ENCODE results near the gene MRPL33.
A peak's percentile ranks its signal among the peaks of the same experiment; 100 is the strongest.

The MRPL33 gene

DNA sequence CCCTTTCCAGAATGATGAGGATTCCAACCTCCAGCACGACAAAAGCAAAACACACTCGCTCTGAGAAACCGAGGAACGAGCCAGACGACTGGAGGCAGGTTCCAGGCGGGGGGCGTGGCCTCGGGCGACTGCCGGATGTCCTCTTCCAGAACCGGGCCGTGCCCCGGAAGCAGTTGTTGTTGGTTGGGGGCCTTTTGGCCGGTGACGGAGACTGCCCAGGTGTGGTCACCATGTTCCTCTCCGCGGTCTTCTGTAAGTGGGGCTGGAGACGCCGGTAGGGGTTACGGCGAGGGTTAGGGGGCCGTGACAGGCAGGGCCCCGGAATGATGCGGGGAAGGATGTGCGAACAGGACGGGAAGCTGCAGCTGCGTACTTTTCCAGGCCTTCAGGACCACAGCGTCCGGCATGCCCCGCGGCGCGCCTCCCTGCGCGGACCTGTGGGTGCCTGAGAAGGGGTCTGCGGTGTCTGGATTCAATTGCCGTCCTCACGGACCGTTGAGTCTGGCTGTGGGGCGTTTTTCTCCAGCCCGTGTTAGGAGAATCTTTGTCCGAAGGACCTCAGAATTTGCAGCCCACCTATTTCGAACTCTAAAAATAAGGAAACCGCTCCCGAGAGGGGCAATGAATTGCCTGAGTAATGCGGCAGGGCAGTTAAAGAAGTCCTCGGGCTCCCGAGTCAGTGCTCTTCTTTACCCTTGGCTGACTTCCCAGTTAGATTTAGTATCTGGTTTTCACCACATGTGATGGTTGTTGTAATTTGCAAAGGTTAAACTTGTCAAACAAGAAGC is at the start of gene MRPL33:
TSS of gene MRPL33 (plus strand) at position 172 of the 788 bp plus-strand sequence. CDS start at position 231, 59 bp downstream.
- peak; percentile 89 for DNase-seq

DNA sequence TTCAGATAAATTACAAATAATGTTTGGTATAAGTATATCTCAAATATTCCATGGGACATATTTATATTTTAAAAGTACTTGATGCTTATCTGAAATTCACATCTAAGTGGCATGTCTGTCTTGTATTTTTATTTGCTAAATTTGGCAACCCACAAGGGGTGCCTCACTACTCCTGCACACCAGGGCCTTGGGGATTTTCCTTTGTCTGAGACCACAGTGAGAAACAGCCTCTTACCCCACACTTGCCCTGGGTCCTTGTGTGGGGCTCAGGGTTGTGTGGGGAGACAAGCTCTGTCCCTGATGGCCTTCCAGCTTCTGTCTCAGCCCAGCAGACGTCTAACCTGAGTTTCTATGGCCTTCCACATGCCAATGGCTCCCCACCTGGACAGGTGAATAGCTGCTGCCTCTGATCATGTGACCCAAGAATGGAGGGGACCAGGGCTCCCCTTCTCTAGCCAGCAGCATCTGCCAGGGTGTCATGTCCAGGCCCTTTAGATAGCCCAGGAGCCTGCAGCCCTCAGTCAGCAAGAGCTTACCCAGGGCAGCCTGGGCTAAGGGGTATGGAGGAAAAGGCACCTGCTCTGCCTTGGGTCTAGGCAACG is 49.5 kb upstream of the MRPL33 start:
- no peak for DNase-seq

DNA sequence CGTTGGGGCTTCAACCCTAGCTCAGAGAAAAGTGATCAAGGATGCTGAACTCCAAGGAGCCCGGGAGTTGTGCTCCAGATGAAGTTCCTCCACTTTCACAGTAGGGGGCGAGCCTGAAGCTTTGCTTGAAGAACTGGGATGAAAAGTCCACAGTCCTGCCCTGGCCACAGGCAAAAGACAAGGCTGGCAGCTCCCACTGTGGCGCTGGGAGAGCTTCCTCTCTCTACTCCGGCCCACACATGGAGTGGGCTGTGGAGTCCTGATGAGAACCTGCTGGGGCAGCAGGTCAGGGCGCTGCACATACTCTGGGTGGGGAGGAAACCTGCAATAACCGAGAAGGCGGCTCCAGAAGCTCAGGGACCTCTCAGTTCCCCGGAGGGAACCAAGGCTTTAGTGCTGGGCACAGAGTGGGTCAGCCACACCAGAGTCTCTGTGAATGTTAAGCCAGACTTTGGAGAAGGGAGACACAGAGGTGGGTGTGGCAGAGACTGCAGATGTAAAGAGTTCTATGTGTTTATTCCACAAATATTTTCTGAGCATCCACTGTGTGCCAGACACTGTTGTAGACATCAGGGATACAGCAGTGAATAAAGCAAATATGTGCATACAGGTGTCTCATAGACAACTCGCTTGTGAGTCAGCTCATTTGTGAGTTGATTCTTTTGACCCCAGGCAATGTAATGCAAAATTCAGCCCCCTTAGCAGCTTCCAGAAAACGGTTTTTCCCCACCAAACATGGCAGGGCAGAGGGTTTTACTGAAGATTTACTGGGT is 48.0 kb upstream of the MRPL33 start:
- peak; percentile 26 for DNase-seq

DNA sequence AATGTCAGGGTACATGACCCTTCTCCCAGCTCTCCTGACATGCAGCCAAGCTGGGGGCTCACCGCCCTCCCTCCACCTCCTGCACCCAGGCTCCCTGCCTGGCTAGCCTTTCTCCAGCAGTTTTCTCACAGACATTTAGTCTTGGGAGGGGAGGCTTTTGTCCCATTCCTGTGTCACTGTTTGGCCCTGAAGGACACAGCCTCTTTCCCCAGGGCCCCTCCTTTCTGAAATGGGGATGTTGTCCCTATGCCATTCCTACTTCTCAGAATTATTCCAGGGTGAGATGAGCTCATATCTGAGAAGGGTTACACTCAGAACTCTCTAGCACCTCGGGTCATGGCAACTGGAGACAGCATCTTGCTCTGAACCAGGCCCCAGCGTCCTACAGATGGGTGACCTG is 47.3 kb upstream of the MRPL33 start:
- DNase-seq = no peak

DNA sequence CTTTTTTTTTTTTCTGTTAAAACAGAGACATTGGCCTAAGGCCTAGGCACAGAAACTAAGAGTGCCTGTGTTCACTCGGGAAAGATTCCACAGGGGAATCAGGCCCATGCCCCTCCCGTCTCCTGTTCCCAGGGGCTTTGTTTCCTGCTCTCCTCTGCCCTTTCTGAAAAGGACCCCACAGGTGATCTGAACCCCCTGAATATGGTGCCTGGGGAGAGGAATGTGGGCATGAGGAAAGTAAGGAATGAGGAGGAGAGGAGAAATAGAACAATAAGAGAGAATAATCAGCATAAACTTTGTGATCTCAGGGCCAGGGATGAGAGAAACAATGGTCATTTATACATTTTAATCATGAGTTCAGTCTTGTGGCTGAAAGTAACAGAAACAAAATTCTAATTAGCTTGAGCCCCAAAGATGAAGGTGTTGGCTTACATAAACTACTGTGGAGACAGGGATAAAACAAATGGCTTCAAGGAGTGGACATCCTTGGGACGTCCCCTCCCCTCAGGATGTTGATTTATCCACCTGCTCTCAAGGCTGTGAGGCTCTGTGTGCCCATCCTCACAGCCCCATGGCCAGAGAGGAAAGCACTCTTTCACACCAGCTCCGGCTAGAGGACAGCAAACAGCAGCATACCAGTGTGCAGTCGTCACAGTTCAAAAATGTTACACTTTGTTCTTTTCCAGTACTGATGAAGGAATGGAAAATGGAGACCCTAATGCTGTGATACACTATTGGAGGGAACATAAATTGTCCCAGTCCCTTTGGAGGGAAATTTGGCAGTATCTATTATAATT is 46.4 kb upstream of the MRPL33 start:
- DNase-seq = no peak

DNA sequence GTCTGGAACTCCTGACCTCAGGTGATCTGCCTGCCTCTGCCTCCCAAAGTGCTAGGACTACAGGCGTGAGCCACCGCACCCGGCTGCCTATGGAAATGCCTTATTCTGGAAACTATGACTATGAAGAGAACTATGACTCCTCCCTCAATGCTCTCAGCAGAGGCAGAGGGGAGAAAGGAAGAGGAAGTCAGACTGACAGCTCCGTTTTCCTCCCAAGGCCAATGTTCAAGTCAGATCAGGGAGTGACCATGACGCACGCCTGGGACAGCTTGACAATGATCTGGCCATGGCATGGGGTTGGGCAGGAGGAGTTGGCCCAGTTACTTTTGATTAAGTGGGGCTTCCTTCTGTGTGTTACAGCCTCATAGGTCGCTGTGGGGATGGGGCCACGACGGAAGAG is 44.3 kb upstream of the MRPL33 start:
- DNase-seq = no peak

DNA sequence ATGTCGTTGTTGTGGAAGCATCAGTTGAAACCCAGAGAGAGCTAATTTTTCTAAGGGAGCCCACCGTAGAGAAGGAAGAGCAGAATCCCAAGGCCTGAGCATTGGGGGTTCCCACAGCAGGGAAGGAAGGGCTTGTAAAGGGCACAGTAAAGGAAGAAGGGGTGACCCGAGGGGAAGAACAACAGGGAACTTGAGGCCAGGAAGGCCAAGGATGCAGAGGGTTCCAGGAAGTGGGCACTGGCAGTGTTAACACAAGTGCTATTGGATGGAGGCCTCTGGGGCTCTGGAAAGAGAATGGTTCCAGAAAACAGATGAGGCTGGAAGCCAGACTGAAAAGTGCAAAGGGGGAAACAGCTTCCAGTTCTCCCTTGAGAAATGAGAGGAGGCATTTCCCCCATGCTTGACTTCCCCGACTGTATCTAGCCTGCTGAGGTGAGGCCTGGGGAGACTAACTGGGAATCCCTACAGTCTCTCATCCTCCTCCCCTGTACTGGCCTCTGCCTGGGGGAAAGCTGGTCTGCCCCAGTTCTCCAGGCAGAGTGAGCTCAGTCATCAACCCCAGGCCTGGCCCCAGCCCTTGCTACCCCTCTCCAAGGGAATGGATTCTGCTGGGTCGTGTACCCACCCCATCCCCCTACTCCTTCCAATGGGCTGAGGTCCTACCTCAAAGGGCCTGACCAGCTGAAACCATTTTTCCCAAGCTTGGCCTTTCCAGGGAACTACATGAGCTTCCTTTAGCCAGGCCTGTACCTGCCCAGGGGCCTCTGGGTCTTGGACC is 43.2 kb upstream of the MRPL33 start:
- DNase-seq = no peak

DNA sequence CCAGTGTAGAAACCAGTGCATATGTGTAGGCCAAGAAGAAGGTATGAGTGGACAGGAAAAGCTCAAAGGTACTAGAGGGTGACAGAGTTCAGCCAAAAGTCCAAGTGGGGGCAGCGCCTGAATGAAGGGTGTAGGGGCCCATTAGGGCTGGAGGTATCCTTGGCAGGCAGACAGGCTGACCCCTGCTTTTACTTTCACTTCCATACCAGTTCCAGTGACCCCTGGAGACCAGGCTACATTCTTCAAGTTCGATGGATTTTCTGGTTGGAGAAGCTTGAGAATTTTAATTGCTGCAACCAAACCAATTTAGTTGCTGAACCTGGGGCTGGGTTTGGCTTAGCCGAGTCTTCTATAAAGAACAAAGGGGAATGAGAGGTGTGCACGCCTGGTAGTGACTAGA is 42.3 kb upstream of the MRPL33 start:
- no peak for DNase-seq

DNA sequence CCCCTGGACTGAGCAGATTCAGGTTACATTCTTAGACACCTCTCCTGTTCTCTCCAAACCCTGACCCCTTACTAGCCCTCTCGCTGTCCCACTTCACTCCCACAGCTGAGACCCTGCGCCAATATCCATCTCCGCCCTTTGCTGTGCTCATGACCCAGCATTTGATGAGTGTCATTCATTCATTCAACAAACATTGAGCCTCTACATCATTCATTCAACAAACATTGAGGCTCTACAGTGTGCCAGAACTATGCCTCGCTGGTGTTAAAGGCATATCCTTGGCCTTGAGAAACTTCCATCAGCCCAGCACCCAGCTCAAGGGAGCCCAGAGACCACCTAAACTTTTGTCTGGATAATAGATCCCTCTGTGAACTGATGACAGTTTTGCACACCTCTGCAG is 41.9 kb upstream of the MRPL33 start:
- no peak for DNase-seq

DNA sequence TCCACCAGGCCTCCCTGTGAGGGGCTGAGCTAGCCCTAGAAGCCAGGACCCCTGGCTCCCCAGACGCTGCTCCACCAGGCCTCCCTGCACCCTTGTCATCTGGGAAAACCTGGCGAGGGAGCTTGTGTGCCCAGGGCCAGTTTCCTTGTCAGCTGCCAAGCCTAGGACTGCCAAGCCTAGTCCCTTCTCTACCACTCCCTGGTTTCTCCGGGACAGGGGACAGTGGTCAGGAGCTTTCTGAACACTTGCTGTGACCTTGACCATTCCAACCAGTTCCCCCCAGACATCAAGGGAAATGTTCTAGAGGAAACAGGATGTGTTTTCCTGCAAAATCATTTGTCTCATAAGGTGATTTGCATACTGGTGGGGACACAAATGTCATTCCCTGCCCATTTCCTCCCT is 41.3 kb upstream of the MRPL33 start:
- no peak for DNase-seq

DNA sequence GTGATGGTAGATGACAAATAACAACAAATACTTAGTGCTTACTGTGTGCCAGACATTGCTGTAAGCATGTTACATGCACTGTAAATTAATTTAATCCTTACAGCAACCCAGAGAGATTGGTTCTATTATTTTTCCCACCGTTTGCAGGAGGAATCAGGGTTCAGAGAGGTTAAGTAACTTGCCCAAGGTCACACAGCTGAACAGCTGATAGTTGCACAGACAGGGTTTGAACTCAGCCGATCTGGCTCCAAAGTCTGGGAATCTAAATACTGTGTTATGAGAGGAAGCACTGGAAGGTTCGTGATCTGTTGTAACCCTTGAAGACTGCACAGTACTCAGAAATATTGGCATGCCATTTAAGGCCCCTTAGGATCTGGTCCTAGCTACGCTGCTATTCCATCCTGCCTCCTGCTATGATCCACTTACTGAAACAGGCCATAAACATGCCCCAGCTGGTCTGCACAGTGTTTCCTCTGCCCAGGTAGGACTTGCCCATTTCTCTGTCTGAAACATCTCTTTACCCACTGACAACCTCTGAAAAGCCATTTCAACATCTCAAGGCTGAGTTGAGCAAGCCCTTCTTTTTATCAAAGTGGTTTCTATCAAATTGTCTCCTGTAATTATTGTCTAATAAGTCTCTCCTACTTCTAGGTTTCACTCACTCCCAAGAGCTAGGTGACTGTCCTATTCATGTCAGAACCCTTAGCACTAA is 40.4 kb upstream of the MRPL33 start:
- no peak for DNase-seq

DNA sequence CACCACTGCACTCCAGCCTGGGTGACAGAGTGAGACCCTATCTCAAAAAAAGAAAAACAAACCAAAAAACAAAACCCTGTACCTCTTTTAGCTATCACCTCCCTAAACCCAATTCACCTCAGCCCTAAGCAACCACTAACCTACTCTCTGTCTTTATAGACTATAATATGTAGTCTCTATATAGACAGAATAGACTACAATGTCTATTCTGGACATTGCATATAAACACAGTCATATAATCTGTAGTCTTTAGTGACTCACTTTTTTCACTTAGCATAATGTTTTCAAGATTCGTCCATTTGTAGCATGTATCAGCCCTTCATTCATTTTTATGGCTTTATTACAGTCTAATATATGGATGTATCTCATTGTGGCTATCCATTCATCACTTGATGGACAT is 37.2 kb upstream of the MRPL33 start:
- no peak for DNase-seq

DNA sequence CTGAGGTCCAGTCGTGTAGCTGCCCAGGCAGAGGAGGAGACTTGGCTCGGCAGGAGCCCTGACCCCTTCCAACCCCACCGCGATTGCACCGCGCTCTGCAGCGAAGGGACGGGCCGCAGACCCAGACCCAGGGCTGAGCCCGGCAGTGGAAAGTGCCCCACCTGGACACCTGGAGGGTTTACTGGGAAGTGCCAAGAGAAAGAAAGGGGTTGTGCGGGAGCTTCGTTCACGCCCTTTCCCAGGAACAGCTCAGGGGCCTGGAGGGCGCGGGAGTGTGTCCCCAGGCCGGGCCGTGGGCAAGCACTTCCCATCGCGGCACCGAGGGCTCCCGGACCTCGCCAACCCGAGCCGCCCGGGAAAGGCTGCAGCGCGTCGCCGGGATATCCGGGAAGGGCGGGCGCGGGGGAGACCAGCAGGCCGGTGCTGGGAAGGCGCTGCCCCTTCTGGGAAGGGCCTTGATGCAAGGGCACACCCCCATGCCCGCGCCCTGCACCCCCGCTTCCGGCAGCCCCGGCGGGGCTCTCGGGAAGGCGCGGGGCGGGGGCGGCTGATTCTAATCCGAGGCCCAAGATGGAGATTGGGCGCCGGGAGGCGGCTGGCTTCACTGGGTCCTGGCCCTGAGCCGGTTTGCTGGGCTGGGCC is 36.1 kb upstream of the MRPL33 start:
- peak; percentile 38 for DNase-seq

DNA sequence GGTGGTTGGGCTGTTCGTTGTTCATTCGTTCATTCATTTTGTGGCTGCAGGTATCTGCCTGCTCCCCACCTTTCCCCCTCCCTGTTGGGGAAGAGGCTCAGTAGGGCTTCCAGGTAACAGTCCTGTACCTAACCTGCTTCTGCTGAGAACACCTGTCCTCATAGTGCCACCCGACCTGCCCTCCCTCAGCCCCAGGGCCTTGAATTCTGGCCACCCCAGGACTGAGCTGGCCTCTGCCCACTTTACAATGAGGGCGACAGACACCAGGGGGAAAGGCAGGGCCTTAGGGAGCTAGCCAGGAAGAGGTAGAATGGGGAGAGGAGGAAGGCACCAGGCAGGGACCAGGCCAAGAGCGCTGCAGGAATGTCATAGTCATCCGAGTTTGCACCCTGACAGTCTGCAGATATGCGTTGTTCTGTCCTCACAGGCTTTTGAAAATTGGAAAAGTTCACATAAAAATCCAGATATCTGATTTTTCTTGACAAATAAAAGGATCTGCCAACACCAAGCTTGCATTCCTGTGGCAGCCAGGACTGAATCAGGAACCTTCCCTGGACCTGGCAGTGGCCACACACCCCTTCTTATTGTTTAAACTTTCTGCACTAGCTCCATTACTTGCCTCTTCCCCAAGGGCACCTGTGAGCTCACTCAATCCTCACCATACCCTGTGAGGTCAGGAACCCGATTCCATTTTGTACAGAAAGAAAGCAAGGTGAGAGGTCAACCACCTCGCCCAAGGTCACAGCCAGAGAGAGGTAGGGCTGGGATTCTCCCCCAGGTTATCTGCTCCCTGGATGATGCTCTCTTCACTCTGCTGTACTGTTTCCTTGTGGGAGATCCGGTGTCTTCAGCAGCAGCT is 35.3 kb upstream of the MRPL33 start:
- DNase-seq = no peak

DNA sequence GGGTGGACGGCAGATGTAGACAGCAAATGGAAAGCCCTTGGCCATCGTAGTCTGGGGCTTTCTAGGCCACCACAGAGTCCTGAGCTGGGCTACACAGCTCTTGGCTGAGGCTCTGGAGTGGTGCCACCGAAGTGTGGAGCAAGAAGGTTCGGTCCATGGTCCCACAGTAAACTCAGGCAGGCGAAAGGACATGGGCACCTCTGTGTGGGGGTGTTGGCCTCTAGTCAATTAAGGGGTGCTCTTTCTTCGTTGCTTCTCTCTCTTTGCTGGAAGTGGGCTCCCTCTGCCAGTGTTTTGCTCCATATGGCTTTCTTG is 34.7 kb upstream of the MRPL33 start:
- no peak for DNase-seq

DNA sequence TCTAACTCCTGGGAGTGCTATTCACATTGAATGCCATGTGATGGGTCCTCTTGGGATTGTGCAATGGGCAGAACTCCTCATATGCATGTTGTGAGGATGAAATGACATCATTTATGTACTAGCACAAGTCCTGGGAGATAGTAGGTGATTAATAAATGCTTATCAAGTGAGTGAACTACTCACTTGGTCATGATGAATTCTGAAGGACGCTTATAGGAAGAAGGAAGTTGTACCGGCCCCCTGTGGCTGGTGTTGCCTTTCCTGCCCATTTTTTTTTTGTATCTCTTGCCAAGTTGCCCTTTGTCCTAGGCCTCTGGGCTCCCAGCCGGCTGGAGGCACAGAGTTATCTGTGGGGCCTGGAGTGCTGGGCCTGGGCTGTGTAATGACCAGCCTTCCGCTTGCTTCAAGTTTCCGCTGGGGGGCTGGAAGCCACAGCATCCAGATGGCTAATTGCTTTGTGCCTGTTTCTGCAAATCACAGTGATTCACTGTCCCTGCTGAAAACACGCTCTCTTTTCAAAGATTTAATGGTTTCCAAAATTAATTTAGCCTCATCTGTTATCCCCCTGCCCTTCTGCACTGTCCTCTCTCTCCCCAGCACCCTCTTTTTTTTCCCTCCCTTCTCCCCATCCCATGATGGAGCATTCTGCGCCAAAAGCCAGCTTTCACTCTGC is 33.7 kb upstream of the MRPL33 start:
- no peak for DNase-seq

DNA sequence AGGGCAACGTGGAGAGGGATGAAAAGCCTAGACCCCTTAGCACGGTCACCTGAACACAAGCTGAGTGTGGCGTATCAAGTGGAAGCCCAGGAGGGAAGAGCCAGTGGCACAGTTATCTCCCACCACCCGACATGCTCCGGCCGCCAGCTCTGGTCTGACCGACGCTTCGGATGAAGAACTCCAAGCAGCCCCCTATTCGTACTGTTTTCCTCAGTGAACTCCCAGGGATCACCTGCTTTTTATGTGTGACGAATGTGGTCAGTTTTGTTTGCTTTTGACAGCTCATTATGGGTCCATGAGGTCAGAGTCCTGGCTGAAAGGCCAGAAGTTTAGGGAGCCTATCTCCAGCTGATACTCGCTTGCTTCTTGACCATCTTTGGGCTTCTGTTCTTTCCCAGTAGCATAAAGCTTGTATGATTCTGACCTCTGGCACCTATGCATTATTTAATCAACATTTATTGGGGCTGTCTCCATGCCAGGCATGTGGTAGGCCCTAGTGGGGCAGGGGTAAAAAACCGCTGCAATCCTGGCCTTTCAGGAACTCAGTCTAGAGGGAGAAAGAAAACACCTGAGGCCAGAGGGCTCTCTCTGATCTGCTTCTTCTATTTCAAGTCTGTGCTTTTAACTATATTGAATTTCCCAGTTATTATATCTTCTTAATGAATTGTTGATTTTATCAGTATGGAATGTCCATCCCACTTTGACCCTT is 33.0 kb upstream of the MRPL33 start:
- no peak for DNase-seq

DNA sequence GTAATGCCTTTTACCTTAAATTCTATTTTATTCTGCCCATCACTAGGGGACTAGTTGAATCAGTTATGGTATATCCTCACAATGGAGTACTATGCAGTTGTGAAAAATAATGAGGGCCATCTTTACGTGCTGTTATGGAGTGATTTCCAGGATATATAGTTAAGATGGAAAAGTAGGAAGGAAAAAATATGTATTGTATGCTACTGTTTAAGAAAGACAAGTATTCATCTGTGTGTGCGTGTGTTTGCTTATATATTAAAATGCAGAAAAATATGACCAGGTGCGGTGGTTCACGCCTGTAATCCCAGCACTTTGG is 32.5 kb upstream of the MRPL33 start:
- DNase-seq = no peak

DNA sequence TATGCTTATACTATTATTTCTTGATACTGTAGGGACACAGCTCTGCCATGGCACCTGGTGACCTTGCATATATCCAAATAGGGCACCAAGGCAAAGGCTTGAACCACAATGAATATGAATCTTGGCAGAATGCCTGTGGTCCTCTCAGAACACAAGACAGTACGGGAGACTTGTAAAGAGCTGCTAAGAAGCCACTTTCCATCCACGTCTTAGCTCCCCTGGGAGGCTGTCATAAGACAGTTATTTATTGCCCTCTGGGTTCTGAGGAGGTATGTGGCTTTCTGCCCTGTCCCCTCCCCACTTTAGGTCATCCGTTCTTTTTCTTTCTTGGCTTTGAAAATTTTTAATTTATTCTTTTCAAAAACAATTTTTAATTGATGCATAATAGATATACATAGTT is 29.8 kb upstream of the MRPL33 start:
- DNase-seq = no peak
